Esophagus muscularis mucosa (tissue), 4 donors: ENCODE data around the gene PAQR5.

Experiments used
- CTCF ChIP-seq, 3 experiments: fragments of 200-600 bp in 2 of 3; fragments of 450-650 bp in 1 of 3; sonication (generic) in 2 of 3; IDR thresholded peaks; one replicate each; pipeline ENCODE4 v1.5.1; 2017 to 2019; ENCODE audit warnings: antibody characterized with exemption in 3 of 3, mild to moderate bottlenecking in 2 of 3, moderate library complexity in 1 of 3
- EP300 ChIP-seq: sonication (generic); formaldehyde crosslinking; IDR thresholded peaks from one replicate; pipeline ENCODE4 v1.6.1; 2017; ENCODE audit warnings: antibody characterized with exemption
- POLR2A ChIP-seq: fragments of 450-650 bp; IDR thresholded peaks from one replicate; pipeline ENCODE4 v1.6.1; 2017; ENCODE audit warnings: antibody characterized with exemption, moderate library complexity, mild to moderate bottlenecking, low read depth

DNA sequence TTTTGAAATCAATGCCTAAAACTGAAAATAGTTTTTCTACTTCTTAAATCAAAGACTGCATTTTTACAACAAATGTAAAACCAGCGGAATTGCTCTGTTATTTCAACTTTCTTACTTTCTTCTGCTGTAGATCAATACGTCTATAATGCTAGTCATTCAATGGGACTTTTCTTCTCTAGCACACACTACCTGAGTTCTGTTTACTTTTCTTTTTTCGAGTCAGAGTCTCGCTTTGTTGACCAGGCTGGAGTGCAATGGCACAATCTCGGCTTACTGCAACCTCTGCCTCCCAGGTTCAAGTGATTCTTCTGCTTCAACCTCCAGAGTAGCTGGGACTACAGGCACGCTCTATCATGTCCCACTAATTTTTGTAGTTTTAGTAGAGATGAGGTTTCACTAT lies 74.7 kb downstream of the PAQR5 start:
- TF ChIP-seq CTCF (IDR thresholded peaks at IDR 0.05) (no peak), POLR2A (no peak), EP300 (no peak)
